LNCaP clone FGC (cell line): ENCODE measurements around the gene ZBED4.

ENCODE experiments used
- DNase-seq: peaks from one replicate; pipeline ENCODE4 v3.0.0-alpha.2; 2011; ENCODE audit warnings: low read depth
- H3K4me3 ChIP-seq: 2 replicates; pipeline ENCODE4 v1.5.1; 2011; ENCODE audit warnings: mild to moderate bottlenecking, low read depth, low read length, control low read depth
- TF ChIP-seq, protein P1 (sequence below): IDR thresholded peaks from 2 replicates; pipeline ENCODE4 v1.5.1; 2012; ENCODE audit warnings: mild to moderate bottlenecking; ENCODE audit not compliant: control insufficient read depth, insufficient read depth; ENCODE audit errors: extremely low read depth

ZBED4 gene

DNA sequence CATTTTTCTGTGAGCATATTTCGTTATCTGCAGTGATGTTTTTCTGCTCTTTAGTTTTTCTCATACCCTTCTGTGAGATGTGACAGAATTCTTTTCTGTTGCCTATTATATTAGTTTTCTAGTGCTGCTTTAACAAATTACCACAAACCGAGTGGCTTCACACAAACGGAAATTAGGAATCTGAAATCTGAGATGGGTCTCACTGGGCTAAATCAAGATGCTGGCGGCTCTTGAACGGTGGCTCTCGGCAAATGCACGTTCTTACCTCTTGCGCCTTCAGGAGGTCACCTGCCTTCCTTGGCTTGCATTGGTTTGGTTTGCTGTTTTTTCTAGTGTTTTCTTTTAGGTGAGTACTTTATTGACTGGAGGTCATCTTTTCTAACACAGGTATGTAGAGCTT is 13.0 kb downstream of the ZBED4 start:
- DNase-seq: no peak
- TF ChIP-seq, protein P1, sequence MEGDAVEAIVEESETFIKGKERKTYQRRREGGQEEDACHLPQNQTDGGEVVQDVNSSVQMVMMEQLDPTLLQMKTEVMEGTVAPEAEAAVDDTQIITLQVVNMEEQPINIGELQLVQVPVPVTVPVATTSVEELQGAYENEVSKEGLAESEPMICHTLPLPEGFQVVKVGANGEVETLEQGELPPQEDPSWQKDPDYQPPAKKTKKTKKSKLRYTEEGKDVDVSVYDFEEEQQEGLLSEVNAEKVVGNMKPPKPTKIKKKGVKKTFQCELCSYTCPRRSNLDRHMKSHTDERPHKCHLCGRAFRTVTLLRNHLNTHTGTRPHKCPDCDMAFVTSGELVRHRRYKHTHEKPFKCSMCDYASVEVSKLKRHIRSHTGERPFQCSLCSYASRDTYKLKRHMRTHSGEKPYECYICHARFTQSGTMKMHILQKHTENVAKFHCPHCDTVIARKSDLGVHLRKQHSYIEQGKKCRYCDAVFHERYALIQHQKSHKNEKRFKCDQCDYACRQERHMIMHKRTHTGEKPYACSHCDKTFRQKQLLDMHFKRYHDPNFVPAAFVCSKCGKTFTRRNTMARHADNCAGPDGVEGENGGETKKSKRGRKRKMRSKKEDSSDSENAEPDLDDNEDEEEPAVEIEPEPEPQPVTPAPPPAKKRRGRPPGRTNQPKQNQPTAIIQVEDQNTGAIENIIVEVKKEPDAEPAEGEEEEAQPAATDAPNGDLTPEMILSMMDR: no peak
- H3K4me3 ChIP-seq: no peak overlapping the region

DNA sequence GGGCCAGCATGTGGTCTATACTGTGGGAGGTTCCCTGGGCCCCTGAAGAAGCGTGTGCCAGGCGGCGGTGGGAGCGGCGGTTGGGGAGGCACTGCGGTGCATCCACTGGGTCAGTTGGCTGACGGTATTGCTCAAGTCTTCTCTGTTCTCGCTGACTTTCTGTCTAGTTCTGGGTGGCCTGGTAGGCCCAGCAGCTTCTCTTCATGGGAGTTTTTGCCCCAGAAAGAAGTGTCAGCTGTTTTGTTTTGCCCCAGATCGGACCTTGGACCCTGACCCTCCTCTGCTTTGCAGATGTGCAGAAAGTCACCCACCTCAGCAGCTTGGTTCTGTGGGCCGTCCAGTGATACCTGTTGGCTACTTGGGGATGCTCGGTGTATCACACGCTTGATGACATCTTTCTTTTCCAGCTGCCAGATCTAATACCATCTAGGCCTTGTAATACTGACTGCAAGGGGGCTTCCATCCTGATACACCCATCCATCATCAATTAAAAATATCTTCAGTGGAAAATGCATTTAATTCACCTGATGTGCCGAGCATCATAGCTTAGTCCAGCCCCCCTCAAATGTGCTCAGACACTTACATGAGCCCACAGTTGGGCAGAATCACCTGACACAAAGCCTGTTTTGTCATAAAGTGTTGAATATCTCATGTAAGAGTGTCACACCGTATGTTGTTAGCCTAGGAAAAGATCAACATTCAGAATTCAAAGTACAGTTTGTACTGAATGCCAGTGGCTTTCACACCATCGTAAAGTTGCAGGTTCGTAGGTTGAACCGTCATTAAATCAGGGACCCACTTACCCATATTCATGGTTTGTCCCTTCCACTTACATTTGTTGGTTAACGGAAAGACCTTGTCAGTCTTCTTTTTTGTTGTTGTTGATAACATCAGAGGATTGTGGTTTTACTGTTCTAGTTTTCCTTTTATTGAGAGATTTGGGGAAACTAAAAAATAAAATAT is 13.9 kb downstream of the ZBED4 start:
- no peak for DNase-seq
- H3K4me3 ChIP-seq: no peak overlapping the region
- TF ChIP-seq, protein P1: no peak

DNA sequence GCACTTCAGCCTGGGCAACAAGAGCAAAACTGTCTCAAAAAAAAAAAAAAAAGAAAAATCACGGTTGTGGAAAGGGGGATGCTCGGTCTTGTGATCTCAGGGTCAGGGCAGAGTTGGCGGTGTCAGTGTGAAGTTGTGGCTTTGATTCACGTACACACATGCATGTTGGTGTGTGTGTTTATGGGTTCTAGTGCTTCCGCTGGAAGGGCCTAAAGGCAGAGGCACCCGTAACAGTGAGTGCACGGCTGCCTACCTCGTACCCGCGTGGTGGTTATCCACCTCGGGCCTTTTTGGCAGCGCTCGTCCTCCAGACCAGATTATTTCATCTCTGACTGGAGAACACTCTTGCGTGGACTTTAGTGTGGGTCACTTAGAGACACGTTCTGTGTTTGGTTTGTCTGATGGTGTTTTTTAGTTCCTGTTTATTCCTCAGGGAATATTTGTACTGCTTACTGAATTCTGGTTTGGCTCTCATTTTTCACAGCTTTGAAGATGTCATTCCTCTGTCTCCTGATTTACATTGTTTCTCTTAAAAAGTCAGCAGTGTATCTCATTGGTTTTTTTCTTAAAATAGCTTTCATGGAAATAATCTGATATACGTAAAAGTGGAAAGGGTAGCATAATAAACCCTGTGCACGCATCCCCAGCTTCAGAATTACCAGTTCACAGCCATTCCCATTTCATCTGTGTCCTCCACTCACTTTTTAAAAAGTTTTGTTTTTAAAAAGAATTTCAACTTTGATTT is 15.6 kb downstream of the ZBED4 start:
- no peak overlapping the region for H3K4me3 ChIP-seq
- TF ChIP-seq, protein P1: no peak
- DNase-seq: no peak

DNA sequence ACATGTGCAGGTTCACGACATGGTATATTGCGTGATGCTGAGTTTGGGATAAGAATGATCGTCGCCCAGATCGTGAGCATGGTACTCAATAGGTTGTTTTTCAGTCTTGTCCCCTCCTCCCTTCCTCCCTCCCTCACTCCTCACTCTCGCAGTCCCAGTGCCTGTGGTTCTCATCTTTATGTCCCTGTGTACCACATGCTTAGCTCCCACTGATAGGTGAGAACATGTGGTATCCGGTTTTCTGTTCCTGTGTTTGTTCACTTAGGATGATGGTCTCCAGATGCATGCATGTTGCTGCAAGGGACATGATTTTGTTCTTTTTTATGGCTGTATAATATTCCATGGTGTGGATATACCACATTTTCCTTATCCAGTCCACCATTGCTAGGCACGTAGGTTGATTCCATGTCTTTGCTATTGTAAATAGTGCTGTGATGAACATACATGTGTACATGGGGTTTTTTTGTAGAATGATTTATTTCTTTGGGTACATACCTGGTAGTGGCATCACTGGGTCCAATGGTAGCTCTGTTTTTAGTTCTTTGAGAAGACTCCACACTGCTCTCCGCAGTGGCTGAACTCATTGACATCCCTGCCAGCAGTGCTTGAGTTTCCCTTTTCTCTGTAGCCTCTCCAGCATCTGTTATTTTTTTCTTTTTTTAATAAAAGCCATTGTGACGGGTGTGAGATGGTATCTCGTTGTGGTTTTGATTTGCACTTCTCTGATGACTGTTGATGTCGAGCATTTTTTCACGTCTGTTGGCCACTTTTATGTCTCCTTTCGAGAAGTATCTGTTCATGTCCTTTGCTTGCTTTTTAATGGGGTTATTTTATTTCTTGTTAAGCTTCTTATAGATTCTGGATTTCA is 16.4 kb downstream of the ZBED4 start:
- DNase-seq: no peak
- TF ChIP-seq, protein P1: no peak
- no peak overlapping the region for H3K4me3 ChIP-seq

DNA sequence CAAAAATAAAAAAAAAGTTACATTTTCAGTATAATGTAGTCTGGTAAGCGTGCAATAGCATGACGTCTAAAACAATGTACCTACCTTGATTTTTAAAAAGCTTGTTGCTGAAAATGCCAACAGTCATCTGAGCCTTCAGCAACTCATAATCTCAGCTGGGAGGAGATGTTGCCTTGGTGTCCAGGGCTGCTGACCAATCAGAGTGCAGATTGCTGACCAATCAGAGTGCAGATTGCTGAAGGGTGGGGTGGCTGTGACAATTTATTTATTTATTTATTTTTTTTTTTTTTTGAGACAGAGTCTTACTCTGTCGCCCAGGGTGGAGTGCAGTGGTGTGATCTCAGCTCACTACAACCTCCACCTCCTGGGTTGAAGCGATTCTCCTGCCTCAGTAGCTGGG is 17.8 kb downstream of the ZBED4 start:
- no peak for DNase-seq
- no peak overlapping the region for H3K4me3 ChIP-seq
- TF ChIP-seq, protein P1: no peak

DNA sequence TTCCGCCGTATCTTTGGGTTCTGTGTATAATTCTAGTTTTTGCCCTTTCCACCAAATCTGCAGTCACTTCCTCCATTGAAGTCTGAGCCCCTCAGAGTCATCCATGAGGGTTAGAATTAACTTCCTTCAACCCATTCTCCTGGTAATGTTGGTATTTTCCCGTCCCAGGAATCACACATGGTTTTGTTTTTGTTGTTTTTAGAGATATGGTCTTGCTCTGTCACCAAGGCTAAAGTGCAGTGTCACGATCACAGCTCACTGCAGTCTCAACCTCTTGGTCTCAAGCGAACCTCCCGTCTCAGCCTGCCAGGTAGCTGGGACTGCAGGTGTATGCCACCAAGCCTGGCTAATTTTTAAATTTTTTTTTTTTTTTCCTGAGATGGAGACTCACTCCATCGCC is 18.7 kb downstream of the ZBED4 start:
- no peak for DNase-seq
- H3K4me3 ChIP-seq: no peak overlapping the region
- TF ChIP-seq, protein P1: no peak
